ENCODE data around the gene GOT2. TPM values are rescaled to one million over a fixed set of nuclear protein-coding genes. Genes with fewer than 3 reads are reported as not detected.
"Not testable (repeated sequence)": the region's sequence is repeated elsewhere in the genome, so short reads cannot be mapped to it uniquely, and the experiment has no call there.

The GOT2 gene
- total RNA-seq, 1 experiment from 2014 or later = 135 TPM

- no peak overlapping the region for H2AFZ ChIP-seq (ENCODE audit: low read depth, low read length, poor library complexity, severe bottlenecking)
- H3K4me2 ChIP-seq (ENCODE audit: low read length) = no peak overlapping the region
- no TSS peak for BruUV-seq (replicated peaks)
- POLR2A ChIA-PET = interaction anchor here (1.0 kb wide), 1 partner anchor 11 kb away, joined by 3 read pairs; the partner anchor contains the start of gene SLC38A7
- no peaks in the 10 kb centered on the region for H3K4me1 ChIP-seq (ENCODE audit: control insufficient read depth in 1 of 2, insufficient read depth in 2 of 2, low read length in 2 of 2)
- CTCF ChIA-PET = no interaction called here
- DNase-seq (ENCODE audit: low read depth, low spot score) (no peak), ATAC-seq (no peak)
- H3K27me3 ChIP-seq (ENCODE audit: insufficient read depth, low read length) = no peaks in the 10 kb centered on the region
- TF ChIP-seq JUND (IDR thresholded peaks at IDR 0.05) = no peak
- TF ChIP-seq POLR2AphosphoS5 (IDR thresholded peaks at IDR 0.05; ENCODE audit: low read depth, low read length) = no peak
- no peak for TF ChIP-seq ZNF274 (IDR thresholded peaks at IDR 0.05; ENCODE audit: low read depth, low read length)
- no peak for TF ChIP-seq SIN3A (IDR thresholded peaks at IDR 0.05; ENCODE audit: low read depth)
- RAD21 ChIA-PET (ENCODE audit: low non-redundant PET in 1 of 2, low total read pairs in 2 of 2, uncharacterized antibody in 2 of 2, unreplicated experiment in 2 of 2) = no interaction called here
- no peaks in the 10 kb centered on the region for H3K36me3 ChIP-seq (ENCODE audit: control insufficient read depth in 1 of 2, insufficient read depth in 2 of 2, low read length in 2 of 2)
- H3K79me2 ChIP-seq (ENCODE audit: insufficient read depth, low read length) = no peaks in the 10 kb centered on the region
- peaks cover 4% of the 10 kb centered on the region in 2 experiments; a peak in 1 of 4 replicates for H3K9me3 ChIP-seq (ENCODE audit: control insufficient read depth in 1 of 2, insufficient read depth in 1 of 2, low read depth in 1 of 2, low read length in 2 of 2)
- intact Hi-C loops (cut with micrococcal nuclease) = no loop called here
- H3K27ac ChIP-seq (ENCODE audit: low read depth, low read length) = no peak overlapping the region
- no peaks in the 10 kb centered on the region for H4K20me1 ChIP-seq (ENCODE audit: insufficient read depth)
- H3K4me3 ChIP-seq (replicated peaks in 1 of 2; ENCODE audit: low read depth in 1 of 2, low read length in 2 of 2) = no peak overlapping the region
- no peaks in the 10 kb centered on the region for H3K9me2 ChIP-seq (ENCODE audit: insufficient read depth)
- no peak overlapping the region for H3K9ac ChIP-seq (ENCODE audit: low read length)
These were observed 38.7 kb downstream of the GOT2 start for GRCh38 chr16:58695368-58695767.

- Histone ChIP-seq H3K9me2 (ENCODE audit: insufficient read depth) (no peaks in the 10 kb centered on the region), H2AFZ (ENCODE audit: low read depth, low read length, poor library complexity, severe bottlenecking) (no peak overlapping the region), H3K4me1 (ENCODE audit: control insufficient read depth in 1 of 2, insufficient read depth in 2 of 2, low read length in 2 of 2) (no peaks in the 10 kb centered on the region), H3K9ac (ENCODE audit: low read length) (no peak overlapping the region), H4K20me1 (ENCODE audit: insufficient read depth) (no peaks in the 10 kb centered on the region), H3K4me3 (replicated peaks in 1 of 2; ENCODE audit: low read depth in 1 of 2, low read length in 2 of 2) (no peak overlapping the region), H3K36me3 (ENCODE audit: control insufficient read depth in 1 of 2, insufficient read depth in 2 of 2, low read length in 2 of 2) (no peaks in the 10 kb centered on the region), H3K27me3 (ENCODE audit: insufficient read depth, low read length) (no peaks in the 10 kb centered on the region), H3K79me2 (ENCODE audit: insufficient read depth, low read length) (no peaks in the 10 kb centered on the region), H3K9me3 (ENCODE audit: control insufficient read depth in 1 of 2, insufficient read depth in 1 of 2, low read depth in 1 of 2, low read length in 2 of 2) (peaks cover 4% of the 10 kb centered on the region in 2 experiments; a peak in 1 of 4 replicates), H3K4me2 (ENCODE audit: low read length) (no peak overlapping the region), H3K27ac (ENCODE audit: low read depth, low read length) (no peak overlapping the region)
- BruUV-seq (replicated peaks) = no TSS peak
- POLR2A ChIA-PET = no interaction called here
- ATAC-seq = no peak
- DNase-seq (ENCODE audit: low read depth, low spot score) = no peak
- CTCF ChIA-PET = no interaction called here
- RAD21 ChIA-PET (ENCODE audit: low non-redundant PET in 1 of 2, low total read pairs in 2 of 2, uncharacterized antibody in 2 of 2, unreplicated experiment in 2 of 2) = no interaction called here
- intact Hi-C loops (cut with micrococcal nuclease) = no loop called here
- TF ChIP-seq, protein P1, sequence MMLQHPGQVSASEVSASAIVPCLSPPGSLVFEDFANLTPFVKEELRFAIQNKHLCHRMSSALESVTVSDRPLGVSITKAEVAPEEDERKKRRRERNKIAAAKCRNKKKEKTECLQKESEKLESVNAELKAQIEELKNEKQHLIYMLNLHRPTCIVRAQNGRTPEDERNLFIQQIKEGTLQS (IDR thresholded peaks at IDR 0.05) = no peak
- TF ChIP-seq TCF7L2 (IDR thresholded peaks at IDR 0.05; ENCODE audit: borderline replicate concordance, extremely low read depth, insufficient read depth, insufficient read length) (no peak), CBX3 (IDR thresholded peaks at IDR 0.05; ENCODE audit: low read depth) (0 out of 2 replicates have a peak, but pooled peaks have one; percentile 39), EZH2 (IDR thresholded peaks at IDR 0.05) (no peak), POLR2AphosphoS5 (IDR thresholded peaks at IDR 0.05; ENCODE audit: low read depth, low read length) (no peak), FOSL1 (IDR thresholded peaks at IDR 0.05; ENCODE audit: low read depth) (no peak), CEBPB (IDR thresholded peaks at IDR 0.05; ENCODE audit: low read depth) (no peak)
These were observed 41.7 kb downstream of the GOT2 start for GRCh38 chr16:58692450-58692849.

- POLR2A ChIA-PET; H3K27me3 ChIP-seq (ENCODE audit: insufficient read depth, low read length); H3K36me3 ChIP-seq (ENCODE audit: control insufficient read depth in 1 of 2, insufficient read depth in 2 of 2, low read length in 2 of 2); H3K9me2 ChIP-seq (ENCODE audit: insufficient read depth); H3K9me3 ChIP-seq (ENCODE audit: control insufficient read depth in 1 of 2, insufficient read depth in 1 of 2, low read depth in 1 of 2, low read length in 2 of 2); ATAC-seq; H3K9ac ChIP-seq (ENCODE audit: low read length); CTCF ChIA-PET; H3K27ac ChIP-seq (ENCODE audit: low read depth, low read length); H3K4me2 ChIP-seq (ENCODE audit: low read length); H3K79me2 ChIP-seq (ENCODE audit: insufficient read depth, low read length); BruUV-seq (replicated peaks); DNase-seq (ENCODE audit: low read depth, low spot score); H2AFZ ChIP-seq (ENCODE audit: low read depth, low read length, poor library complexity, severe bottlenecking); H3K4me3 ChIP-seq (replicated peaks in 1 of 2; ENCODE audit: low read depth in 1 of 2, low read length in 2 of 2); H4K20me1 ChIP-seq (ENCODE audit: insufficient read depth); RAD21 ChIA-PET (ENCODE audit: low non-redundant PET in 1 of 2, low total read pairs in 2 of 2, uncharacterized antibody in 2 of 2, unreplicated experiment in 2 of 2); intact Hi-C loops (cut with micrococcal nuclease): not testable (repeated sequence)
- peaks cover 0 to 13% of the 10 kb centered on the region in 2 experiments; a peak in 2 of 4 replicates for H3K4me1 ChIP-seq (ENCODE audit: control insufficient read depth in 1 of 2, insufficient read depth in 2 of 2, low read length in 2 of 2)
These were observed 47.0 kb downstream of the GOT2 start for GRCh38 chr16:58686985-58687706.
